ENCODE results near the gene SPRR2D.

- TF ChIP-seq CTCF (conservative IDR thresholded peaks at IDR 0.05; ENCODE audit: low read length) (no peak), EZH2phosphoT487 (IDR thresholded peaks at IDR 0.05; ENCODE audit: borderline replicate concordance) (no peak)
These were observed 10.0 kb downstream of the SPRR2D start, which contains the start of gene SPRR1B for GRCh38 chr1:153030895-153031294.

Data from Loucy (cell line).